ENCODE results near the gene MIA3. TPM values are rescaled to one million over a fixed set of nuclear protein-coding genes. Genes with fewer than 3 reads are reported as not detected.

The MIA3 gene
- total and polyA plus RNA-seq, 9 of the 15 experiments (the other 6 are each of a cell fraction or from before 2014, with no cell fraction given), result 21.6 to 89.4 (median 40.8) TPM

GRCh38 chr1:222643938-222644635 lies 26.2 kb downstream of the MIA3 start (continued):
- TF ChIP-seq JUND (IDR thresholded peaks at IDR 0.05; ENCODE audit: borderline replicate concordance, low read depth, low read length), result peak; percentile 95
- peak; percentile 8; the same call in 1 of the 3 replicates for TF ChIP-seq JUND (tag; IDR thresholded peaks at IDR 0.05; ENCODE audit: borderline replicate concordance, low read depth, low read length)
- no peak for TF ChIP-seq E4F1 (CRISPR knock-in tag; IDR thresholded peaks at IDR 0.05; ENCODE audit: borderline replicate concordance)
- peak; percentile 43; the same call in 1 of the 2 replicates for TF ChIP-seq NFIC (IDR thresholded peaks at IDR 0.05)
- TF ChIP-seq FOXJ2 (tag; IDR thresholded peaks at IDR 0.05), result peak; percentile 81
- TF ChIP-seq SAFB2 (IDR thresholded peaks at IDR 0.05; ENCODE audit: borderline replicate concordance, low read depth, low read length, severe bottlenecking), result no peak
- TF ChIP-seq ZNF212 (CRISPR knock-in tag; IDR thresholded peaks at IDR 0.05), result no peak
- TF ChIP-seq RNF2 (IDR thresholded peaks at IDR 0.05), result peak; percentile 74; the same call in 1 of the 2 replicates
- no peak for TF ChIP-seq ZNF324 (CRISPR knock-in tag; IDR thresholded peaks at IDR 0.05)
- no peak for TF ChIP-seq ZNF507 (tag; conservative IDR thresholded peaks at IDR 0.05)
- no peak for TF ChIP-seq ZNF717 (CRISPR knock-in tag; IDR thresholded peaks at IDR 0.05)
- TF ChIP-seq BRD9 (IDR thresholded peaks at IDR 0.05; ENCODE audit: low read depth, partially characterized antibody), result no peak
- no peak for TF ChIP-seq NFXL1 (CRISPR knock-in tag; IDR thresholded peaks at IDR 0.05)
- peak; percentile 57; the same call in 1 of the 2 replicates for TF ChIP-seq JUN (IDR thresholded peaks at IDR 0.05; ENCODE audit: borderline replicate concordance, low read depth, low read length)
- TF ChIP-seq JUN (CRISPR knock-in tag; IDR thresholded peaks at IDR 0.05; ENCODE audit: borderline replicate concordance), result no peak
- no peak for TF ChIP-seq ZNF445 (CRISPR knock-in tag; IDR thresholded peaks at IDR 0.05; ENCODE audit: low read depth)
- TF ChIP-seq PHF8 (IDR thresholded peaks at IDR 0.05; ENCODE audit: borderline replicate concordance, low read length), result peak; percentile 98
- no peak for TF ChIP-seq CGGBP1 (CRISPR knock-in tag; IDR thresholded peaks at IDR 0.05)
- TF ChIP-seq SMARCA5 (IDR thresholded peaks at IDR 0.05), result no peak
- 0 out of 2 replicates have a peak, but pooled peaks have one; percentile 16 for TF ChIP-seq PATZ1 (CRISPR knock-in tag; IDR thresholded peaks at IDR 0.05; ENCODE audit: borderline replicate concordance)
- peak; percentile 81 for TF ChIP-seq EGR1 (conservative IDR thresholded peaks at IDR 0.05)
- TF ChIP-seq SAFB (IDR thresholded peaks at IDR 0.05; ENCODE audit: borderline replicate concordance, low read depth, low read length), result no peak
- TF ChIP-seq ZBTB12 (CRISPR knock-in tag; IDR thresholded peaks at IDR 0.05), result peak; percentile 98
- peak; percentile 94 for TF ChIP-seq RBBP5 (IDR thresholded peaks at IDR 0.05; ENCODE audit: borderline replicate concordance, insufficient read depth, low read length, poor library complexity, severe bottlenecking)
